ENCODE data around the gene PLIN4. TPM values are rescaled to one million over a fixed set of nuclear protein-coding genes. Genes with fewer than 3 reads are reported as not detected.
"Not testable (repeated sequence)": the region's sequence is repeated elsewhere in the genome, so short reads cannot be mapped to it uniquely, and the experiment has no call there.

The PLIN4 gene
- total RNA-seq, 2 experiments from 2014 or later = not detected

DNA sequence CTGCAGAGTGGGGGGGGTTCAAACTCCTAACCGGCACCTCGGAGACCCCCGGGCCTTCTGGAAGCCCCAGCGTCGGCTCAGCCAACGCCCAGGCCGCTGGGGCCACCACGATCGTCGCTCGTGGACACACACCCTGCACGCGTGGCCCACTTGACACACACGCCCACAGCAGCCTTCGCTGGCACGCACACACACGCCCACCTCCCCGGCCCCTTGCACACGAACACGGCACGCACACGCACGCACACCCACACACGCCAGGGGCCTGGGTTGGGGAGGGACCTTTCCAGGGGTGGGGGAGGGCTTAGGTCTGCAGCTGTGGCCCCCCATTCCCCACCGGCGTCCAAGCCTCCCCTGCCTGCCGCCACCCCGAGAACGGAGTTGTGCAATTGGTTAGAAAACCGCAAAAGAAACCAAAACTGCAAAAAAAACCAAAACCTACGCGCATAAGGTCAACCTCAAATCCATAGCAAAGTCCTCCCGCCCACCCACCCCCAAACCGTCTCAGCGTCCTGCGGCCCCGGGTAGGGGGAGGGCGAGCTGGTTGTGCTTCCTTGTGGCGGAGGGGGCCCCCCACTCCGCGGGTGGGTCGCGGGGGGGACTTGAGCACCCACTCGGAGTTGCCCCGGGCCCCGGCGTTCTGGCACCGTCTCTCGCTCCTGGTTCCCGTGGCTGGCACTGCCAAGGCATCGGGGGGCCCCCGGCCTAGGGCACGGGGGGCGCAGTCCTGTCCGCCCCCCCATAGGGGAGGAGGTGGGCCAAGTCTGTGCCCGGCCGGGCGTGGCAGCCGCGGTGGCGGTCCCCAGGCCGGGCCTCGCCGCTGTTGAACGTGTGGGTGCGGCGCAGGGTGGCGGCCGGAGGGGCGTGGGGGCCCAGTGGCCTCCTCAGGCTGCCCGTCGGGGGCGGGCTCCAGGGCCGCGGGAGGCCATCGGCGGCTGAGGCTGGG, 24.9 kb upstream of the PLIN4 start:
- H3K27ac Mint-ChIP-seq = no peak overlapping the region
- intact Hi-C loops (cut with micrococcal nuclease) = no loop called here
- peaks cover 8% of the 10 kb centered on the region for H3K4me1 Mint-ChIP-seq (ENCODE audit: low read depth)
- H3K36me3 Mint-ChIP-seq (ENCODE audit: low read depth) = no peaks in the 10 kb centered on the region
- peaks cover 4% of the 10 kb centered on the region for H3K27me3 Mint-ChIP-seq (ENCODE audit: low read depth)
- CTCF ChIA-PET = no interaction called here
- H3K9me3 Mint-ChIP-seq = peaks cover 2% of the 10 kb centered on the region
- DNase-seq = no peak
- H3K4me3 Mint-ChIP-seq = no peak overlapping the region

DNA sequence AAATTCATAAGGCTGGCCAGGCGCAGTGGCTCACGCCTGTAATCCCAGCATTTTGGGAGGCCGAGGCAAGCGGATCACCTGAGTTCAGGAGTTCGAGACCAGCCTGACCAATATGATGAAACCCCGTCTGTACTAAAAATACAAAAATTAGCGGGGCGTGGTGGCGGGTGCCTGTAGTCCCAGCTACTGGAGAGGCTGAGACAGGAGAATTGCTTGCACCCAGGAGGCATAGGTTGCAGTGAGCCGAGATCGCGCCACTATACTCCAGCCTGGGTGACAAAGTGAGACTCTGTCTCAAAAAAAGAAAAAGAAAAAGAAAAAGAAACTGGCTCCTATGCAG, 23.5 kb upstream of the PLIN4 start:
- intact Hi-C loops (cut with micrococcal nuclease); H3K36me3 Mint-ChIP-seq (ENCODE audit: low read depth); H3K9me3 Mint-ChIP-seq; DNase-seq; H3K4me1 Mint-ChIP-seq (ENCODE audit: low read depth); H3K4me3 Mint-ChIP-seq; H3K27me3 Mint-ChIP-seq (ENCODE audit: low read depth); H3K27ac Mint-ChIP-seq: not testable (repeated sequence)
- CTCF ChIA-PET = interaction anchor here (0.6 to 1.5 kb wide), 3 partner anchors 7 to 94 kb away, joined by 4 read pairs; no protein-coding TSS in a partner anchor

DNA sequence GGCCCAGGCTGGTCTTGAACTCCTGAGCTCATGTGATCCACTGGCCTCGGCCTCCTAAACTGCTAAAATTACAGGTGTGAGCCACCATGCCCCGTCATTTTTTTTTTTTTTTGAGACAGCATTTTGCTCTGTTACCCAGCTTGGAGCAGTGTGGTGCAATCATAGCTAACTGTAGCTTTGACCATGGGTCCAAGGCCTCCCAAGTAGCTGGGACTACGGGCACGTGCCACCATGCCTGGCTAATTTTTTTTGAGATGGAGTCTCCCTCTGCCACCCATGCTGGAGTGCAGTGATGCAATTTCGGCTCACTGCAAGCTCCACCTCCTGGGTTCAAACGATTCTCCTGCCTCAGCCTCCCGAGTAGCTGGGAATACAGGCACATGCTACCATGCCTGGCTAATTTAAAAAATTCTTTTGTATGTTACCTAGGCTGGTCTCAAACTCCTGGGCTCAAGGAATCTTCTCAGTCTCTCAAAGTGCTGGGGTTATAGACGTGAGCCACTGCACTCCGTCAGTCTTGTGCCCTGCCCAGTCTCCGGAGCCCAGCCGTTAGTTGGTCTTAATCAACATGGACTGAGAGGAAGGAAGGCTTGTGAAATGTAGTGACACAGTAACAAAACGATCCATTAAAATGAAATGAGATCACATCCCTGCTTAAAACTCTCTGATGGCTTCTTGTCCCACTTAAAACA, 23.0 kb upstream of the PLIN4 start:
- H3K4me1 Mint-ChIP-seq (ENCODE audit: low read depth) = peaks cover 8% of the 10 kb centered on the region
- no peaks in the 10 kb centered on the region for H3K36me3 Mint-ChIP-seq (ENCODE audit: low read depth)
- peaks cover 2% of the 10 kb centered on the region for H3K9me3 Mint-ChIP-seq
- DNase-seq = no peak
- intact Hi-C loops (cut with micrococcal nuclease) = no loop called here
- peaks cover 7% of the 10 kb centered on the region for H3K27me3 Mint-ChIP-seq (ENCODE audit: low read depth)
- CTCF ChIA-PET = interaction anchor here (0.6 to 1.7 kb wide), 5 partner anchors 8 to 401 kb away, joined by 4 to 6 read pairs (median 4); no protein-coding TSS in a partner anchor
- no peak overlapping the region for H3K27ac Mint-ChIP-seq
- H3K4me3 Mint-ChIP-seq = no peak overlapping the region

- peak; percentile 70 for DNase-seq
- Mint-ChIP-seq H3K4me1 (ENCODE audit: low read depth) (peaks cover 11% of the 10 kb centered on the region), H3K9me3 (peaks cover 2% of the 10 kb centered on the region), H3K27ac (peak within 1 kb of the TSS; percentile 46), H3K36me3 (ENCODE audit: low read depth) (no peaks in the 10 kb centered on the region), H3K4me3 (peak within 1 kb of the TSS; percentile 67), H3K27me3 (ENCODE audit: low read depth) (peaks cover 11% of the 10 kb centered on the region)
- CTCF ChIA-PET = interaction anchor here (1.0 to 1.7 kb wide), 2 partner anchors 15 to 400 kb away, joined by 4 to 6 read pairs; no protein-coding TSS in a partner anchor
- intact Hi-C loops (cut with micrococcal nuclease) = no loop called here
Measured at GRCh38 chr19:4539693-4540581, 21.7 kb upstream of the PLIN4 start, which contains the start of gene LRG1. Gene LRG1 (minus strand): TSS chr19:4540036. CDS start chr19:4540013, 23 bp downstream.

- CTCF ChIA-PET = interaction anchor here (0.7 kb wide), 1 partner anchor 58 kb away, joined by 3 read pairs; no protein-coding TSS in a partner anchor
- no peak for DNase-seq
- Mint-ChIP-seq H3K4me3 (no peak overlapping the region), H3K4me1 (ENCODE audit: low read depth) (peaks cover 15% of the 10 kb centered on the region), H3K9me3 (peaks cover 2% of the 10 kb centered on the region), H3K27ac (no peak overlapping the region), H3K36me3 (ENCODE audit: low read depth) (no peaks in the 10 kb centered on the region), H3K27me3 (ENCODE audit: low read depth) (peaks cover 14% of the 10 kb centered on the region)
- intact Hi-C loops (cut with micrococcal nuclease) = no loop called here
Measured at GRCh38 chr19:4539169-4539692, 20.9 kb upstream of the PLIN4 start.

- Mint-ChIP-seq H3K4me1 (ENCODE audit: low read depth) (peaks cover 15% of the 10 kb centered on the region), H3K27me3 (ENCODE audit: low read depth) (peaks cover 14% of the 10 kb centered on the region), H3K27ac (no peak overlapping the region), H3K9me3 (peaks cover 2% of the 10 kb centered on the region), H3K36me3 (ENCODE audit: low read depth) (no peaks in the 10 kb centered on the region), H3K4me3 (no peak overlapping the region)
- no peak for DNase-seq
- CTCF ChIA-PET = no interaction called here
- intact Hi-C loops (cut with micrococcal nuclease) = no loop called here
Measured at GRCh38 chr19:4538601-4538954, 20.3 kb upstream of the PLIN4 start.

DNA sequence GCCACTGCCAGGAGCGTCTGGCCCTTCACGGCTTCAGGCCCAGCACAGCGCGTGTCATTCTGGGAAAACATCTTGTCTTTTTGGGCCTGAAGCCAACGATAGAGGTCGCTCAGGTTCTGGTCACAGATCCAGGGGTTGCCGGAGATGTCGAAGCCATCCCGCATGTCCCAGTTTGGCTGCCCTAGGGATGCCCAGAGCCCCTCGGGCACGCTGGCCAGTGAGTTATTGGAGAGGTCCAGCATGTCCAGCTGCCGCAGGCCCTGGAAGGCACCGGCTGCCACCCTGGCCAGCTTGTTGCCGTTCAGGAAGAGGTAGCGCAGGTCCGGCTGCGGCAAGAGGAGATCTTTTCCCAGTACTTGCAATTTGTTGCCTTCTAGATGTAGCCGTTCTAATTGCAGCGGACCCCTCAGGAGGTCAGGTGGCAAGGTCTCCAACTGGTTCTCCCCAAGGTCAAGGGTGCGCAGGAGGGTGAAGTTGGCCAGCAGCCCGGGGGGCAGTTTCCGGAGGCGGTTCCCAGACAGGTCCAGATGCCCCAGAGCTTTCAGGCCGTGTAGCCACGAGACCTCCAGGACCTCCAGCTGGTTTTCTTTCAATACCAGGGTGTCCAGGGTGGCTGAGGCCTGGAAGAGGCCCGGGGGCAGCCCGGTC, 19.8 kb upstream of the PLIN4 start:
- Mint-ChIP-seq H3K4me3 (no peak overlapping the region), H3K4me1 (ENCODE audit: low read depth) (peaks cover 15% of the 10 kb centered on the region), H3K27me3 (ENCODE audit: low read depth) (peaks cover 14% of the 10 kb centered on the region), H3K36me3 (ENCODE audit: low read depth) (no peaks in the 10 kb centered on the region), H3K27ac (no peak overlapping the region), H3K9me3 (peaks cover 2% of the 10 kb centered on the region)
- intact Hi-C loops (cut with micrococcal nuclease) = no loop called here
- CTCF ChIA-PET = no interaction called here
- DNase-seq = no peak

GRCh38 chr19:4536798-4537197, 18.5 kb upstream of the PLIN4 start:
- no peaks in the 10 kb centered on the region for H3K36me3 Mint-ChIP-seq (ENCODE audit: low read depth)
- intact Hi-C loops (cut with micrococcal nuclease) = no loop called here
- CTCF ChIA-PET = interaction anchor here (0.9 kb wide), 1 partner anchor 12 kb away, joined by 3 read pairs; no protein-coding TSS in a partner anchor
- H3K4me3 Mint-ChIP-seq = no peak overlapping the region
- H3K9me3 Mint-ChIP-seq = peaks cover 2% of the 10 kb centered on the region
- no peak overlapping the region for H3K27ac Mint-ChIP-seq
- no peak for DNase-seq
- H3K27me3 Mint-ChIP-seq (ENCODE audit: low read depth) = peaks cover 14% of the 10 kb centered on the region
- H3K4me1 Mint-ChIP-seq (ENCODE audit: low read depth) = peaks cover 15% of the 10 kb centered on the region

GRCh38 chr19:4534836-4535658, 16.8 kb upstream of the PLIN4 start, which contains the start of gene PLIN5:
Gene PLIN5 (minus strand): TSS chr19:4535224. CDS start chr19:4534074, 1,150 bp downstream.
- CTCF ChIA-PET = interaction anchor here (0.6 to 1.4 kb wide), 4 partner anchors 9 to 518 kb away, joined by 3 to 17 read pairs (median 4); no protein-coding TSS in a partner anchor
- H3K27me3 Mint-ChIP-seq (ENCODE audit: low read depth) = peaks cover 14% of the 10 kb centered on the region
- no peak within 1 kb of the TSS for H3K4me3 Mint-ChIP-seq
- H3K27ac Mint-ChIP-seq = no peak within 1 kb of the TSS
- no peaks in the 10 kb centered on the region for H3K36me3 Mint-ChIP-seq (ENCODE audit: low read depth)
- intact Hi-C loops (cut with micrococcal nuclease) = no loop called here
- H3K9me3 Mint-ChIP-seq = no peaks in the 10 kb centered on the region
- H3K4me1 Mint-ChIP-seq (ENCODE audit: low read depth) = peaks cover 10% of the 10 kb centered on the region
- DNase-seq = peak; percentile 40

DNA sequence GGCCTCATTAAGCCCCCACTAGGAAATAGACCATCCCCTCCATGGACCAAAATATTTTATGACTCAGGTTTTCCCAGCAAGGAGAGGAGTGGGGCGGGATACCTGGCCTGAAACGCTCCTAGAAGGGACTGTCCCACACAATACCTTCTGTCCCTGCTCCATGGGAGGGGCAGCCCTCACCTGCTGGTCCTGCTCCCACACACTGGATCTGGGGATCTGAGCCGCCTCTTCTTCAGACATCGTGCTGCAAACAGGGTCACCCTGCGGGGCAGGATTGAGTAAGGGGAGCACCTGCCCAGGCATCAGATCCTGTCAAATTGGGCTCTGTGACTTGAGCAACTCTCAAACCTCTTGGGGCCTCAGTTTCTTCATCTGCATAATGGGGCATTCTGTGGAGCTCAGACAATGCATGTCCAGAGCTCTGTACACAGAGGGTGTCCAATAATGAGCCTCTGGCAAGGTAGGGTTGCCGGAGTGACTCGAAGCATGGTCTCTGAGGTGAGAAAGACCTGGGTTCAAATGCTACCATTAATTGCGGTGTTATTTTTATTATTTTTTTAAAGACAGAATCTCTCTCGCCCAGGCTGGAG, 15.6 kb upstream of the PLIN4 start:
- no peak overlapping the region for H3K27ac Mint-ChIP-seq
- CTCF ChIA-PET = interaction anchor here (0.6 to 1.3 kb wide), 2 partner anchors 11 to 519 kb away, joined by 3 to 6 read pairs; no protein-coding TSS in a partner anchor
- H3K4me1 Mint-ChIP-seq (ENCODE audit: low read depth) = peaks cover 7% of the 10 kb centered on the region
- no peak overlapping the region for H3K4me3 Mint-ChIP-seq
- H3K9me3 Mint-ChIP-seq = no peaks in the 10 kb centered on the region
- H3K27me3 Mint-ChIP-seq (ENCODE audit: low read depth) = peaks cover 11% of the 10 kb centered on the region
- no peak for DNase-seq
- H3K36me3 Mint-ChIP-seq (ENCODE audit: low read depth) = no peaks in the 10 kb centered on the region
- intact Hi-C loops (cut with micrococcal nuclease) = no loop called here
